ENCODE data around the gene KCNMB3.
"Not testable (repeated sequence)": the region's sequence is repeated elsewhere in the genome, so short reads cannot be mapped to it uniquely, and the experiment has no call there.

KCNMB3 gene

DNA sequence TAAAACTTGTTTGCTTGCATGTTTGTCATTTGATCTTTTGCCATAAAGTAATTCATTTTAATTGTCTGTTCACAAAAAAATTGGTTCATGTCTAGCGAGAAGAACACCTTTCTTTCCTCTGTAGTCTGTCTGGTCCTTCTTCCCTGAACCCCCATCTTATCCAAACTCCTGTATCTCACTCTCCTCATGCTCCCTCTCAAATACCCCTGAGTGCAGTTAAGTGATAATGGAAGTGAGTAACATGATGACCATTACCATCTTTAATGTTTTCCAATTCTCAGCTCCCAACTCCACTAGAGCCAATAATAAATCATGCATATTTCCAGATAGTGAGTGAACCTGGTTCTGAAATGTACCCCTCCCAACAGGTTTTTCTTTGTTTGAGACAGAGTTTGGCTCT is 14.2 kb upstream of the KCNMB3 start:
- in situ Hi-C loops (cut with MboI; ENCODE audit: low sequenced_read_pairs) = no loop called here

DNA sequence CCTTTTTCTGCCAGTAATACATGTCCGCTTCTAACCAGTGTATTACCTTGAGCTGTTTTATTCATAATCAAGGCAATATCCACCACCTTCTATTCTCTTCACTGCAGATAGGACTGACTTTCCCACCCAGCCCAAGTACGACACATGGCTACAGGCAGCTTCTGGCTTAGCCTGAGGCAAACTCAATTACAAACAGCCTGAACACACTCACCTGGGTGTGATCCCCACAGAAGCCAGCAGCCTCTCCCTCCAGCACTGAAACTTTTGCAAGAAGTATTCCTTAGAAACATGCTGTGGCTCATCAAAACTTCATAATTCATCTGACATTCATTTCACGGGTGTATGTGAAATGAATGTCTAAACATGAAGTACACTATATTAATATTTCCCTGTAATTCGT is 13.5 kb upstream of the KCNMB3 start:
- in situ Hi-C loops (cut with MboI; ENCODE audit: low sequenced_read_pairs) = no loop called here

DNA sequence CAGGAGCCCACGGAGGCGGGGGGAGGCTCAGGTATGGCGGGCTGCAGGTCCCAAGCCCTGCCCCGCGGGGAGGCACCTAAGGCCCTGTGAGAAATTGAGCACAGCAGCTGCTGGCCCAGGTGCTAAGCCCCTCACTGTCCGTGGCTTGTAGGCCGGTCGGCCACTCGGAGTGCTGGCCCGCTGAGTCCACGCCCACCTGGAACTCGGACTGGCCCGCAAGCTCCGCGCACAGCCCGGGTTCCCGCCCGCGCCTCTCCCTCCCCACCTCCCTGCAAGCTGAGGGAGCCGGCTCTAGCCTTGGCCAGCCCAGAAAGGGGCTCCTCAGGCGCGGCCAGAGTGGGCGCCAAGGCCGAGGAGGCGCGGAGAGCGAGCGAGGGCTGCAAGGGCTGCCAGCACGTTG is 12.2 kb upstream of the KCNMB3 start:
- in situ Hi-C loops (cut with MboI; ENCODE audit: low sequenced_read_pairs) = no loop called here

DNA sequence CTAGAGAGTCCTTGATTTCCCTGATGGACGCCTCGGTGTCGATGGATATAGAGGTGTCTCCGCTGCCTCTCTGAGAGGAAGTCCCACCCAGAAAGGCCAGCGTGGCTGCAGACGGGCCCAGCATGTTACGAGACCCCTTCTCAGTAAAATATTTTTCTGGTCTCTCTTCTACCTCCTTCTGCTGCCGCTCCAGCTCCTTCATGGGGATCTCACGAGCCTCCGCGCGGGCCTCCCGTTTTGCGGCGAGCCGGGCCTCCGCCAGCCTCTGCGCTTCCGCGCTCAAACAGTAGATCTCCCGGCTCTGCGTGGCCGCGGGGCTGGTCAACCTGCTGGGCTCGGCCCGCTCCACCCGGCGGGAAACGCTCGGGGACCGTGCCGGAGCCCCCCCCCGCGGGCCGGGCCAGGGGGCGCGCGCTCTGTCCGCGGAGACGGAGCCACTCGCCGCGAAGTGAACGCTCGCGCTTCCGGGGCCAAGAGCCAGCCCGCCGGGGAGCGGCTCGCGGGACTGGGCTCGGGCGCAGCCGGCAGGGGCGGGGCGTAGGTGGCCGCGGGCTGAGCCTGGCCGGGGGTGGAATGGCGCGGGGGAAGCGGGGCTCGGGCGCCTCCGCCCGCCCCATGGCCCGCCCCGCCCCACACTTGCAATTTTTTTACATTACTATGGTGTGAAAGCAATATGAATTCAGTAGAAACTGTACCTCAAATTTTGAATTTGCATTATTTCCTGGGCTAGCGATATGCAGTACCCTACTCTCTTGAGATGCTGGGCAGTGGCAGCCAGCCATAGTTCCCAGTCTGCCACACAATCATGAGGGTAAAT is 10.2 kb upstream of the KCNMB3 start:
- in situ Hi-C loops (cut with MboI; ENCODE audit: low sequenced_read_pairs) = no loop called here

- in situ Hi-C loops (cut with MboI; ENCODE audit: low sequenced_read_pairs) = not testable (repeated sequence)
These were observed 9.2 kb upstream of the KCNMB3 start for GRCh38 chr3:179259959-179260756.

DNA sequence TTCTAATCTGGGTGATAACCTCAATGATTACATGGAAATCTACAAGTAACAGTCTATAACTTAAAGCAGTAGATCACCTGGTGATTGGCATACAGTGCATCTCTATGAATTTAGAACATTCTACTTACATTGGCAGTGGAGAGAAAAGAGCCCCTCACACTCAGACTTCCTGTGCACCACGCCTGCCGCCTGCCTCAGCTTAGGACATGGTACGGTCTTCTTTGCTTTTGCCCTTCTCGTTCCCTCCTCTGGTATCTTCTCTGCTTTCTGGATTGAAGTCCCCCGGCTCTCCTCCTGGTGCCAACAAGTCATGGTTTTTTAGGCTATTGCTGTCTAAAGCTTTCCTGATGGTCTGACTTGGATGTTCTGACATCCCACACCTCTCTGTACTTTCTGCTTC is 7.9 kb upstream of the KCNMB3 start:
- in situ Hi-C loops (cut with MboI; ENCODE audit: low sequenced_read_pairs) = no loop called here

GRCh38 chr3:179257742-179258141 is 6.8 kb upstream of the KCNMB3 start:
- in situ Hi-C loops (cut with MboI; ENCODE audit: low sequenced_read_pairs) = not testable (repeated sequence)

DNA sequence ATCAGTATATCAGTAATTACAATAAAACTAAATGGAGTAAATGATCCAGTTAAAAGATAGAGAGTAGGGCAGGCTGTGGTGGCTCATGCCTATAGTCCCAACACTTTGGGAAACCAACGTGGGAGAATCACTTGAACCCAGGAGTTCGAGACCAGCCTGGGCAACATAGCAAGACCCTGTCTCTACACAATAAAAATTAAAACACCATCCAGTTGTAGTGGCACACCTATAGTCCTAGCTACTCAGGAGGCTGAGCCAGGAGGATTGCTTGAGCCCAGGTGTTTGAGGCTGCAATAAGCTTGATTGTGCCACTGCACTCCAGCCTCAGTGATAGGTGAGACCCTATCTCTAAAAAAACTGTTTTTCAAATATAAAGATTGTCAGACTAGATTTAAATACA is 5.9 kb upstream of the KCNMB3 start:
- in situ Hi-C loops (cut with MboI; ENCODE audit: low sequenced_read_pairs) = no loop called here

- in situ Hi-C loops (cut with MboI; ENCODE audit: low sequenced_read_pairs) = no loop called here
These were observed 3.5 kb downstream of the KCNMB3 start for GRCh38 chr3:179247289-179248015.

DNA sequence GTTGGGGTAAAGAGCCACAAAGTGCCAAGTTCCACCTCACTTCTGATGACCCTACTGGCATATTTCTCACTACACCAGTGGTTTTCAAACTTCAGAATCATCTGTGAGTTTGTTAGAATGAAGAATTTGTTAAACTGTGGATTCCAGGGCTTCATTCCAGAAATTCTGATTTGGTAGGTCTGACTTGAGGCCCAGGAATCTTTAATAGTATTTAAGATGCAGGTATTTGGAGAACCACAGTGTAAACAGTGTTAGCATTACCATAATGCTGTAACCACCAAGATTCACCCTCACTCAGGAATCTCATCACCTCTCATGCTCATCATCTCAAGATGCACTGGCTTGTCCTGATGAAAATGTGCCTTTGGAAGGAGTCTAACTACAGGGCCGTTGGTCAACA is 6.0 kb downstream of the KCNMB3 start:
- in situ Hi-C loops (cut with MboI; ENCODE audit: low sequenced_read_pairs) = no loop called here

- in situ Hi-C loops (cut with MboI; ENCODE audit: low sequenced_read_pairs) = not testable (repeated sequence)
These were observed 8.1 kb downstream of the KCNMB3 start for GRCh38 chr3:179242859-179243258.

- in situ Hi-C loops (cut with MboI; ENCODE audit: low sequenced_read_pairs) = not testable (repeated sequence)
These were observed 10.6 kb downstream of the KCNMB3 start for GRCh38 chr3:179240299-179240698.

DNA sequence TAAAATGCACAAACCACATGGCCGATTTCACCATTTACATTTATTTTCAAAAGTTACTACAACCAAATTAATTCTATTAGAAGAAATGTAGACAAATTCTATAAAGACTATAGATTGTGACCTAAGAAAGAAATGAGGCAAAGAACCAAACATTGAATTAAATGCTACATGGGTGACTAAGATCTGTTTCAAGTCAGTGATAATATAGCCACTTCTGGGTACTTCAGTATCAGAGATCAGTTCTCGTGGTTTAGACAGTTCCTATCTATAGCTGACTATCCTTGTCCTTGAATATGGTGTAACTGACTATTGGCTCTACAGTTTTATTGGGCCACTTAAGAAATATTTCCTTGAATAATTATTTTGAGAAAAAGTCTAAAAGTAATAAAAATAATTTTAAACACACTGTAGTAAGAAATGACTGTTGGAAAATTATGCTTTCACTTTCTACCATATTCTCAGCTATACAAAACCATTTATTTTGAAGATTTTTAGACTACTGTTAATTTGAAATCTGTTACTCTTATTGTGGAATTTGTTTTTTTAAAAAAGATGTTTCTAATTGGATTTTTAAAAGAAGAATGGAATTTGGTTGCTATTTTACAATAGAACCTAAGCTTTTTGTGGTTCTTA is 14.1 kb downstream of the KCNMB3 start:
- in situ Hi-C loops (cut with MboI; ENCODE audit: low sequenced_read_pairs) = no loop called here

DNA sequence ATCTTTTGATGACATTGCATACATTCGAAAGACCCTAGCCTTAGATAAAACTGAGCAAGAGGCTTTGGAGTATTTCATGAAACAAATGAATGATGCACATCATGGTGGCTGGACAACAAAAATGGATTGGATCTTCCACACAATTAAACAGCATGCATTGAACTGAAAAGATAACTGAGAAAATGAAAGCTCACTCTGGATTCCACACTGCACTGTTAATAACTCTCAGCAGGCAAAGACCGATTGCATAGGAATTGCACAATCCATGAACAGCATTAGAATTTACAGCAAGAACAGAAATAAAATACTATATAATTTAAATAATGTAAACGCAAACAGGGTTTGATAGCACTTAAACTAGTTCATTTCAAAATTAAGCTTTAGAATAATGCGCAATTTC is 16.7 kb downstream of the KCNMB3 start:
- in situ Hi-C loops (cut with MboI; ENCODE audit: low sequenced_read_pairs) = no loop called here

- in situ Hi-C loops (cut with MboI; ENCODE audit: low sequenced_read_pairs) = no loop called here
These were observed 17.9 kb downstream of the KCNMB3 start for GRCh38 chr3:179233043-179233442.

GRCh38 chr3:179229177-179229576 is 21.7 kb downstream of the KCNMB3 start:
- in situ Hi-C loops (cut with MboI; ENCODE audit: low sequenced_read_pairs) = no loop called here

DNA sequence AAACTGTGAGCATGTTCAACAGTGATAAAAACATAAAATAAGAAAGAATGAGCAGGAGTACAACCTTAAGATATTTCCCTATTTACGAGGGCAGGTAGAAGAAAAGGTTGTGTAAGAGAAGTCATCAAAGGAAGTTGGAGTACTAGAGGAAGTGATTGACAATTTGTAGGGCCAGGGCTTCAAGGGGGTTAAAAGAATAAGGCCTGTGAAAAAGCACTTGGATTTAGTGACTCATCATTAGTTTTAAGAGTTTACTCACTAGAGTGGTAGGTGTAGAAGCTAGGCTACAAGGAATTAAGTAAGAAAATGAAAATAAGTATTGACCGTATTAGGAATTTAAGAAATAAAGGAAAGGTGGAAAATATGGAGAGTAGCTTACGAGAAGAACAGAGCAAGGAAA is 23.6 kb downstream of the KCNMB3 start:
- in situ Hi-C loops (cut with MboI; ENCODE audit: low sequenced_read_pairs) = no loop called here

- in situ Hi-C loops (cut with MboI; ENCODE audit: low sequenced_read_pairs) = no loop called here
These were observed 26.3 kb downstream of the KCNMB3 start for GRCh38 chr3:179224584-179224983.

GRCh38 chr3:179223548-179223947 is 27.4 kb downstream of the KCNMB3 start:
- in situ Hi-C loops (cut with MboI; ENCODE audit: low sequenced_read_pairs) = no loop called here

GRCh38 chr3:179218213-179218612 is 32.7 kb downstream of the KCNMB3 start:
- in situ Hi-C loops (cut with MboI; ENCODE audit: low sequenced_read_pairs) = not testable (repeated sequence)

DNA sequence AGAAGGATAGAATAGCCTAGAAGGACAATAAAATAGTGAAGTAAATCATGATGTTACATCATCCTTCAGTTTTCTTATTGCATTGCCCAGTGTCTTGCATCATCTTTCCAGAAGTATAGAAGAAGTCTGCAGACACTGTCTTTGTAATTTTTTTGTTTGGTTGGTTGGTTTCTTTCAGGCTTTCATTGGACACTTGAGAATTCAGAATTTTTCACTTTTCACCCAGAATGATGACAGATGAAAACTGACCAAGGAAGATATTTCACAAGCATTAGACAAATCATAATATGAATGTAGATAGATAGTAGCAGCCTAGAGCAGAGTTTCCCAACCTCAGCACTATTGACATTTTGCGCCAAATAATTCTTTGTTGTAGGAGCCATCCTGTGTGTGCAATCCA is 35.4 kb downstream of the KCNMB3 start:
- in situ Hi-C loops (cut with MboI; ENCODE audit: low sequenced_read_pairs) = not testable (repeated sequence)
